Measurements from ENCODE around the gene KAT8.
"Not testable (repeated sequence)": the region's sequence is repeated elsewhere in the genome, so short reads cannot be mapped to it uniquely, and the experiment has no call there.

Gene KAT8

DNA sequence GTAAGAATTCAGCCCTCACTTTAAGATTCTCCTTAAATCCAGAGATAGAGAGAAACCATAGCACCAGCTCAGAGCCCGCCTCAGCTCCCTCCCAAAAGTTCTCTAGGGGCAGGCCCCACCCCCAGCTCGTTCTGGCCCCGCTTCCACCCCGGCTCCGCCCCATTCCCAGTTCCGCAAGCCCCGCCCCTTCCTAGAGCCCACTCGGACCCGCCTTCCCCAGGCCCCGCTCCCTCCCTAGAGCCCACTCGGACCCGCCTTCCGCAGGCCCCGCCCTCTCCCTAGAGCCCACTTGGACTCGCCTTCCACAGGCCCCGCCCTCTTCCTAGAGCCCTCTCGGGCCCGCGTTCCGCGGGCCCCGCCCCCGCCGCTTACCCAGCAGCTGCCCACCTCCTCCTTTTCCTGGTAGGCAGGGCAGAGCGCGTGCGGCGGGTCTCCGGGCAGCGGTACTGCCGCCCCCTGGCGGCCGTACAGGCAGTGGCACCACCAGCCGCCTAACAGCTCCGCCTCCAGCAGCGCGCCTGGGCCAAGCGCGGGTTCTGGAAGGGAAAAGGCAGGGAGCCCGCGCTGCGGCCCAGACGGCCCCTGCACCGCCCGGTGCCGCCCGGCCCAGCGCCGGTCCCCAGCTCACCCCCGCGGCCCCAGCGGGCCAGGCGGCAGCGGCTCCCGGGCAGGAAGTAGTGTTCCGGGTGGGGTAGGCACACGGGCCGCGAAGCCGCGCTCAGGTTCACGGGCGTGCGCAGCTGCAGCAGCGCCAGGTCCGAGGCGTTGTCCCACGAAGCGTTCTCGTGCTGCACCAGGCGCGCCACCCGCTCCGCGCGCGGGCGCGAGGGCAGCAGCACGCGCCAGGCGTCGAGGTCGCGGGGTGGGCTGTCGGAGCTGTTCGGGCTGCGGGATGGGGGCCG is 24.9 kb downstream of the KAT8 start:
- in situ Hi-C loops (cut with MboI; ENCODE audit: low sequenced_read_pairs, unreplicated experiment): no loop called here
- TF ChIP-seq, protein P1, sequence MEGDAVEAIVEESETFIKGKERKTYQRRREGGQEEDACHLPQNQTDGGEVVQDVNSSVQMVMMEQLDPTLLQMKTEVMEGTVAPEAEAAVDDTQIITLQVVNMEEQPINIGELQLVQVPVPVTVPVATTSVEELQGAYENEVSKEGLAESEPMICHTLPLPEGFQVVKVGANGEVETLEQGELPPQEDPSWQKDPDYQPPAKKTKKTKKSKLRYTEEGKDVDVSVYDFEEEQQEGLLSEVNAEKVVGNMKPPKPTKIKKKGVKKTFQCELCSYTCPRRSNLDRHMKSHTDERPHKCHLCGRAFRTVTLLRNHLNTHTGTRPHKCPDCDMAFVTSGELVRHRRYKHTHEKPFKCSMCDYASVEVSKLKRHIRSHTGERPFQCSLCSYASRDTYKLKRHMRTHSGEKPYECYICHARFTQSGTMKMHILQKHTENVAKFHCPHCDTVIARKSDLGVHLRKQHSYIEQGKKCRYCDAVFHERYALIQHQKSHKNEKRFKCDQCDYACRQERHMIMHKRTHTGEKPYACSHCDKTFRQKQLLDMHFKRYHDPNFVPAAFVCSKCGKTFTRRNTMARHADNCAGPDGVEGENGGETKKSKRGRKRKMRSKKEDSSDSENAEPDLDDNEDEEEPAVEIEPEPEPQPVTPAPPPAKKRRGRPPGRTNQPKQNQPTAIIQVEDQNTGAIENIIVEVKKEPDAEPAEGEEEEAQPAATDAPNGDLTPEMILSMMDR (IDR thresholded peaks at IDR 0.05; ENCODE audit: borderline replicate concordance, control extremely low read depth, extremely low read depth, insufficient read depth, missing control alignments): peak; percentile 94
- peak; percentile 100 for DNase-seq (ENCODE audit: low spot score)

- DNase-seq (ENCODE audit: low spot score): no peak
- TF ChIP-seq, protein P1 (IDR thresholded peaks at IDR 0.05; ENCODE audit: borderline replicate concordance, control extremely low read depth, extremely low read depth, insufficient read depth, missing control alignments): no peak
- in situ Hi-C loops (cut with MboI; ENCODE audit: low sequenced_read_pairs, unreplicated experiment): no loop called here
These were observed 25.7 kb downstream of the KAT8 start for GRCh38 chr16:31143011-31143693.

GRCh38 chr16:31143694-31144148 is 26.3 kb downstream of the KAT8 start:
- in situ Hi-C loops (cut with MboI; ENCODE audit: low sequenced_read_pairs, unreplicated experiment): no loop called here
- DNase-seq (ENCODE audit: low spot score): no peak
- TF ChIP-seq, protein P1 (IDR thresholded peaks at IDR 0.05; ENCODE audit: borderline replicate concordance, control extremely low read depth, extremely low read depth, insufficient read depth, missing control alignments): no peak

GRCh38 chr16:31144418-31144817 is 27.0 kb downstream of the KAT8 start:
- DNase-seq (ENCODE audit: low spot score); in situ Hi-C loops (cut with MboI; ENCODE audit: low sequenced_read_pairs, unreplicated experiment): not testable (repeated sequence)

- DNase-seq (ENCODE audit: low spot score): no peak
- in situ Hi-C loops (cut with MboI; ENCODE audit: low sequenced_read_pairs, unreplicated experiment): no loop called here
- TF ChIP-seq, protein P1 (IDR thresholded peaks at IDR 0.05; ENCODE audit: borderline replicate concordance, control extremely low read depth, extremely low read depth, insufficient read depth, missing control alignments): no peak
These were observed 28.0 kb downstream of the KAT8 start for GRCh38 chr16:31145398-31145990.

GRCh38 chr16:31147574-31147973 is 30.1 kb downstream of the KAT8 start:
- in situ Hi-C loops (cut with MboI; ENCODE audit: low sequenced_read_pairs, unreplicated experiment): no loop called here
- no peak for DNase-seq (ENCODE audit: low spot score)
- TF ChIP-seq, protein P1 (IDR thresholded peaks at IDR 0.05; ENCODE audit: borderline replicate concordance, control extremely low read depth, extremely low read depth, insufficient read depth, missing control alignments): no peak
